ENCODE data around the gene PTPRG. TPM values are rescaled to one million over a fixed set of nuclear protein-coding genes. Genes with fewer than 3 reads are reported as not detected.

The PTPRG gene
- total and polyA plus RNA-seq, 2 of the 13 experiments (the other 11 are each of a cell fraction or from before 2014, with no cell fraction given): 8.0 to 25.3 TPM

DNA sequence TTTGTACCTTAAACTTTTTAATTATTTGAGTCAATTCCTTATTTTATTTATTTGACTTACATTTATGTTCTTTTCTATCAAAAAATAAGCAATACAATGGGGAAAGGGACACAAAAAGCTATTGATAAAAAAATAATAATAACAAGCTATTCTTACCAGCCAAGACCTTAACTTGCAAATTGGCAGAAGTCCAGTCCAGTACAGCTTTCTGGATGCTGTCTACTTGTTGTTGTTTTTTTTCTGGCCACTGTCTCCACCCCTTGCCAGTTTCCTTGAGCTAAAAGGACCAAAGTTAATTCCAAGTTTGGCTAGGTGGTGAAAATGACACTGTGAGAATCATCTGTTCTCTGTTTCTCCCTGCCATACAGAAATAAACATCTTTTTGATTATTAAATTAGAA is 232.2 kb downstream of the PTPRG start:
- H4K20me1 ChIP-seq (ENCODE audit: insufficient read depth, low read length): 0 out of 2 replicates have a peak, but pooled peaks cover 4% of the 10 kb centered on the region
- no peak overlapping the region for H2AFZ ChIP-seq (ENCODE audit: low read length)
- no peaks in the 10 kb centered on the region for H3K27me3 ChIP-seq (ENCODE audit: control insufficient read depth in 1 of 2, insufficient read depth in 2 of 2, low read length in 2 of 2)
- ChIA-PET POLR2A (no interaction called here), CTCF (ENCODE audit: low intra/inter-chr PET ratio, low total read pairs) (no interaction called here)
- H3K36me3 ChIP-seq (replicated peaks in 1 of 2; ENCODE audit: control insufficient read depth in 1 of 2, insufficient read depth in 2 of 2, low read length in 2 of 2): no peaks in the 10 kb centered on the region
- no peak overlapping the region for H3K27ac ChIP-seq (ENCODE audit: extremely low read length, insufficient read depth, low read length)
- H3K79me2 ChIP-seq (ENCODE audit: insufficient read depth, low read length): peaks cover 8% of the 10 kb centered on the region
- no peak for DNase-seq (ENCODE audit: low spot score)
- H3K4me3 ChIP-seq (replicated peaks in 1 of 3; ENCODE audit: insufficient read depth in 1 of 3, low read depth in 2 of 3, low read length in 3 of 3): no peak overlapping the region
- H3K4me1 ChIP-seq (ENCODE audit: insufficient read depth, low read length): peaks cover 9% of the 10 kb centered on the region
- no TSS peak for BruUV-seq (replicated peaks)
- no peaks in the 10 kb centered on the region for H3K9me3 ChIP-seq (ENCODE audit: low read length)
- H3K9ac ChIP-seq (ENCODE audit: insufficient read depth, low read depth, low read length): no peak overlapping the region
- no peak overlapping the region for H3K4me2 ChIP-seq (ENCODE audit: low read depth, low read length)
- ATAC-seq: no peak
- in situ Hi-C loops (cut with HindIII; ENCODE audit: extremely low pct_ligation_motif_present, low pct_unique_long_range_greater_than_20kb) (no loop called here), intact Hi-C loops (cut with micrococcal nuclease; ENCODE audit: unreplicated experiment) (no loop called here)
- FAIRE-seq: no peak
- TF ChIP-seq ZNF318 (CRISPR knock-in tag; IDR thresholded peaks at IDR 0.05) (no peak), ZNF232 (CRISPR knock-in tag; IDR thresholded peaks at IDR 0.05; ENCODE audit: borderline replicate concordance) (no peak), ZSCAN30 (CRISPR knock-in tag; IDR thresholded peaks at IDR 0.05) (no peak), POLR2AphosphoS5 (IDR thresholded peaks at IDR 0.05; ENCODE audit: low read depth, low read length) (no peak), GPN1 (CRISPR knock-in tag; IDR thresholded peaks at IDR 0.05; ENCODE audit: borderline replicate concordance) (no peak), SNAPC4 (CRISPR knock-in tag; IDR thresholded peaks at IDR 0.05) (no peak), ZNF576 (CRISPR knock-in tag; IDR thresholded peaks at IDR 0.05) (no peak), KLF13 (CRISPR knock-in tag; IDR thresholded peaks at IDR 0.05) (no peak), ZNF589 (CRISPR knock-in tag; conservative IDR thresholded peaks at IDR 0.05) (no peak), ZNF143 (CRISPR knock-in tag; IDR thresholded peaks at IDR 0.05) (no peak), AKAP8 (CRISPR knock-in tag; IDR thresholded peaks at IDR 0.05) (no peak)

Measured in HepG2 (cell line).